ENCODE data around the gene OR51I2.

OR51I2 gene, protein sequence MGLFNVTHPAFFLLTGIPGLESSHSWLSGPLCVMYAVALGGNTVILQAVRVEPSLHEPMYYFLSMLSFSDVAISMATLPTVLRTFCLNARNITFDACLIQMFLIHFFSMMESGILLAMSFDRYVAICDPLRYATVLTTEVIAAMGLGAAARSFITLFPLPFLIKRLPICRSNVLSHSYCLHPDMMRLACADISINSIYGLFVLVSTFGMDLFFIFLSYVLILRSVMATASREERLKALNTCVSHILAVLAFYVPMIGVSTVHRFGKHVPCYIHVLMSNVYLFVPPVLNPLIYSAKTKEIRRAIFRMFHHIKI

DNA sequence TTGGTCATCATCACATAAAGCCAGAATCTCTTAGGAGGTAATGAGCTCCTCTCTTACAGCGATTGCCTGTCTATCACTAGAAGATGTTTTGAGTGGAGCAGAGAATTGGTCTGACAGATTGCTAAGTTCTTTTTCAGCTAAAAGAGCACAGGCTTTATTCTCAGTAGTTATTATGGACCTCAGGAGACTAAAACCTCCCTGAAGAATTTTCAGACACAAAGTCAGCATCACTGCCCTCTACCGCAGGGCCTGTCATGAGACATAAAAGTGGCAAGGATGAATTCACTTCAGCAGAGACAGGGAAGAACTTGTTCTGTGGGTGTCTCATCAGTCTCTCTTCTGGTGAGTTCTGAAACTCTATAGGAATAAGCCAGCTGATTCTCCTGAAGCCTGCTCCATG, at the start of gene OR51I2:
TSS of gene OR51I2 (plus strand) at position 301 of the 400 bp plus-strand sequence. CDS start 4,166 bp downstream, outside the sequence.
- DNase-seq = no peak

DNA sequence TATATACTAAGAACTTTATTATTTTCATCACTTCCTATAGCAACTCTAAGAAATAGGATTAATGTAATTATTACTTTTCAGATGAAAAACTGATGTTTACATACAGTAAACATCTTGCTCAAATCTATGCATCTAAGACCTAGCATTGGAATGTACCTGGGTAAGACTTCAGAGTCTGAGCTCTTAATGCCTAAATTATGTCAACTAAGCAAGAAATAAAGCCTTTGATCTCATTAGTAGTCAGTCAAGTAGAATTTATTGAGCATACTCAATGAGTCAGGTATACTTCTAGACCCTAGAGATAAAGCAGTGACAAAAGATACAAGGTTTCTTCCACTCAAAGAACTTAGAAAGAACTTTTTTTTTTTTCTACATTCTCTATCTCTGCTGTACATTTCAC, 44.0 kb upstream of the OR51I2 start:
- DNase-seq = no peak

DNA sequence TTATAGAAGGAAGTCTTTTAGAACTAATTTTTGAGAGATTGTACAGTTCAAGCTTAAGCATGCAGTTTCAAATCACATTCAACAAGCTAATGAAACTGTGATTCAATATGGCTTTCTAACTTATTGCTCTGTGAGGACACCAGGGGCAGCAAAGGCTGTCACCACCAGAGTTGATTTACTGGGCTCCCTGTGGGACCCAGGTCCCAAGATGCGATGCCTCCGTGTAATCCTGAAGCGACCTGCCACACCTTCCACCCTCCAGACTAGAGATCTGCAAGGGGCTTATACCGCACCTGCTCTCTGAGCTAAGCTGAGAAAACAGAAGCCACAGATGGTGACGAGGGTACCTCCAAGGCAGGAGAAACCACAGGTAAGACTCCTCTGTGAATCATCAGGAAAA, 28.1 kb upstream of the OR51I2 start:
- DNase-seq = no peak

DNA sequence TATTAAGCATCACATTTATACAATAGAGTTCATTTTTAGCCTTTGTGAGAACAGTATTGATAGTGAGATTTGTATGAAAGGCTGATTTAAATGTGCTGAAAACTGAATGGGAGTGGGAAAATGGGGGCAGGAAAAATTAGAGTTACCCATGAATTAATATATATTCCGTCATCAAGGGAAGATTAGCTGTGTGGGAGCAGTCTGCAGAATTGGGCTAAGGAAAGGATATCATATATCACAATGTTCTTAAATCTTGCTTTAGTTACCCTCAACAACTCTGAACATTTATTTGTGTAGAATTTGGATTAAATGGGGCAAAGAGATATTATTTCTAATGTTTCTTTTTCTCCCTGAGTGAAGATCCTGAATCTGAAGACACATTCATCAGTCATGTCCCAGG, 27.3 kb upstream of the OR51I2 start, which contains the start of gene OR51Q1:
TSS of gene OR51Q1 (plus strand) at position 301 of the 400 bp plus-strand sequence. CDS start at position 391, 90 bp downstream.
- DNase-seq = no peak

DNA sequence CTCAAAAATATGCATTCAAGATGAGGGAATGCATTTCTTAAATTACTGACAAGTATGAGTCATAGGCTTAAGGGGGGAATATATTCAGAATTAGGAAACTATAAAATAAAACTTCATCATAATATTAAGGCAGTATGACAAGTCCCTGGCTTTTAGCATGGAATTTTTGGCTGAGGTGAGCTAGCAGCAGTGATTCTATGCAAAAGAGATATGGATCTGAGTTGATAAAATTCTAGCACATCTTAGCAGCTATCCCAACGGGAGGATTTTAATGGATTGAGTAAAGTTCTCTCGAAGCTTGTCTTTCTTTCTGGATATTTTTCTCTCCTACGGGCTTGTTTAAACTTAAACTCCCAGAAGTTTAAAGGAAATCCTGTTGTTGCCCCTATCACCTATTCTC, 26.0 kb upstream of the OR51I2 start:
- DNase-seq = no peak

DNA sequence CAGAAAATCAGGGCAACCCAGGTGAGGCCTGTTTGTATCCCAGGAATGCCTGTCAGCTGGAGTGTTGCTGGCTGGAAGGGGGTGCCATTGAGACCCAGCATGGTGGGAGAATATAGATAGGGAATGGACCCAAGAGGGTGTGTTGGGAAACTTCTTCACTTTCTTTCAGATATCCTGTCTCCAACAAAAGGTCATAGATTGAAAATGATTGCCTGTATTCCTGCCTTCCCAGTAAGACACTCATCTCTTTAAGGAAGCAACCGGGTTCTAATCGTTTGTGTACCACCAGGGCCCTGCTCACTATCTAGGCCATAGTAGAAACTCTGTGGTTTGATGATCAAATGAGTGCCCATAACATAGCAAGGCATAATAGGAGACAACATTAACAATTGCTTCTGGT, 7.7 kb upstream of the OR51I2 start, which contains the start of gene OR51I1:
TSS of gene OR51I1 (minus strand) at position 101 of the 400 bp plus-strand sequence. CDS start at position 101, 0 bp downstream.
- DNase-seq = no peak

DNA sequence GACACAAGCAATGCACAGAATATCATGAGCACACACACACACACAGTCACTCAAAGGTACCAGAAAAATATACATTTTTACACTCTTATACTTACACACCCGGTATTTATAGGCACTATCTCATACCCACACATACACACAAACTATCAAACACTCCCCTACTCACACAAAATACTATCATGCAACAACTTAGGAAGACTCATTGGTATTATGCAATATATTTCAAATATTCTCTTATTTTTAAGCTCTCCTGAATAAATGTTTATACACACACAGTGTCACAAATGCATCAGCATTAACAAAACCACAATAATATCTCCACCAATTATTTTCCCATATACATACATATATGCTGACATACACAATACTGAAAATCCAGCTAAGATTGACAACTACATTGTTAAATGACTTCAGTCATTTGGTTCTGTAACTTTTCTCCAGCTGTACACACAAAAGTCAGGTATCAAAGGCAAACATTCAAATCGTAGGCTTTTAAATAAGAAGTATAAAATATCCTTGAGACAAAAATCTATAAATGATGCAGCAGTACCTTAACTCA, 5.2 kb upstream of the OR51I2 start:
- no peak for DNase-seq

DNA sequence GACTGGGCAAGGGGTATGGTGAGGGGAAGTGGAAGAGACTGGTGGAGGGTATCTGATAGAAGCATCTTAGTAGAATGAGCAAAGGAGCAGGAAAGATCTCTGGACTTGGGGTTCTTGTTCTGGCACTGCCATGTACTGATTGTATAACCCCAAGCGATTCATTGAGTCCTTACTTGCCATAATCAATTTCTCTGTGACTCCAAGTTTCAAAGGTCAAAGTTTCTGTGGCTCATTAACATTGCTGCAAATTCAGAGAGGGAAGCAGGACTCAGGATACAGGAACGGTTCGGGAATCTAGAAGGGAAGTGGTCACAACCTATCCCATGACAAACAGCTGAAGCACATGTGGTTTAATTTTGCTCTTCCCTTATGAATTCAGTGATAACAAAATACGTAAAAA, 309 bp downstream of the OR51I2 start:
- no peak for DNase-seq

DNA sequence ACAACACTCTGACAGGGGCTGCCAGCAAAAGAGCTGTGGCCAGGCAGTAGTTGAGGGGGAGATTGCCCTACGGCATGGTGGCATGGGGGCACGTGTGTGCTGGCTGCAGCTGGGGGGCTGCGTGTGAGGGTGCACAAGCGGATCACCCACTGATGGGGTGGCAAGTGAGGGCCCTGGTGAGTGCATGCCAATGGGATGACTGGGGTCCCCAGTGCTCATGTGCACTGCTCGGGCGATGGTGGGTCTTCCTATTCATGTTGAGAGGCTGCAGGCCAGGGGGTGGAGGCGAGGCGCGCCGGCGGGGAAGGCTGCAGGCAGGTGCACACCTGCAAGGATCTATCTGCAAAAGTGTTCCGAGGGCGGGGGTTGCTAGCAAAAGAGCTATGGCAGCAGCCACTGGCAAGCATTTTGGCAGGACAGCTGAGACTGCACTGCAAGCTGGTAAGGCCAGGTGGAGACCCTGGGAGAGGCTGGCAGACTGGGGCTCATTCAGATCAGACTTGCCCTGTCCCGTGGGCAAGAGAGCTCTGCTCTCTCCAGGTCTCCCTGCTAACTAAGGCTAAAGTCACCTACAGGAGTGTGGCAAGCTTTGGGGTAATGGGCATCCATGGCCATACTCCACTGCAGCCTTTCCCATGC, 12.0 kb downstream of the OR51I2 start:
- DNase-seq = no peak

DNA sequence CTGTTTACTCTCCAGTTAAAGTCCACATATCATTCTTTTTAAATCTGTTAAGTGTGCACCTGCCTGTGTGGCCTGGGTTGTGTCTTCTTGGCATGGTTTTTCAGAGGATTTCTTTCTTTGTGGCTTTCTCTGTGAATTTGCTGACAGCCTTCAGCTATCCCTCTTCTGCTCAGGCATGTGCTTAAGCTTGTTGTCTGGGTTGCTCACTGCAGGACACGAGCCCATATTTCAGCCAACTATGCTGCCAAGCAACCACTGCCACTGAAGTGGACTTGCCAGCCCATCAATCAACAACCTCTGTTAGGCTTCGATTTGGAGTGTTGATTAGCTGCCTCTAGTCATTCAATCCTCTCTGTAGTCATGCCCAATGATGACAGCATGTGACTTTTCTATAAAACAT, 18.4 kb downstream of the OR51I2 start:
- no peak for DNase-seq

DNA sequence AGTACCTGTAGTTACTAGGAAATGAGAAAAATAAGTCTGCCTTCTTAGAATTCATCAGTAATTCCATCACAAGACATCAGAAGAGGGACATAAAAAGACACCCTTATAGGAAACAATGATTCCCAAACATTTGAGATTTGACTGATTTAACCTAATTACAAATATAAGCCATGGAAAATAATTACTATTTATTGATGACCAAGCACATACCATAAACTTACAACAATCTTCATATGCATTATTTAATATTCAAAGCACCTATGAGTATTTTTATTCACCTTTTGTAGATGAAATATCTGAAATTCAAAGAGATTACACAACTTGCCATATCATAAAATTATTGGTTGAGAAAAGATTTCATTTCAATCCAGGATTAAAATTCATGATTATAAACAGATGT, 24.8 kb downstream of the OR51I2 start:
- no peak for DNase-seq

DNA sequence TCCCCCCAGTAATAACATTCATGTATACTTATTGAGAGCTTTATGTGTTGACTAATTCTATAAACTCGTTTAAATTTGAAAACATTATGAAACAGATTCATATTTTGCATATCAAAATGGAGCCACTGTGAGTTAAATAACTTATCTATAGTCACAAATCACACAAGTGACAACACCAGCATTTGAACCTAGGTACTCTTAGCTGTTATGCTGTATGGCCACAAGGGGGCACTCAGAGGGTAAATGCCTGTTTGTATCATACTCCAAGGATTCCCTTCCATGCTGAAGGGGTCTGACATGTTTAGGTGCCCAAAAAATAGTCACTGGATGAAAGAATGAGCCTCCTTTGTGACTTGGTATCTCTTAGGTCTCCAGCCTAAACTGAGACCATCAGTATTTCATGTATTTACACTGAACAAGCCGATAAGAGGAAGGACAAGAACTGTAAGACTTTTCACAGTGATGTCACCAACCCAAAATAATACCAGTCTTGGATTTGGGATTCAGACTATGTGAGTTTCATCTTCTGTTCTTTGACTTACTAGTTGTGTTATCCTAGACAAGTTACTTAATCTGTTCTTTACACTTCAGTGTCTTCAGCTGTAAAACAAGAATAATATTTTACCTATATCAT, 27.2 kb downstream of the OR51I2 start:
- no peak for DNase-seq

DNA sequence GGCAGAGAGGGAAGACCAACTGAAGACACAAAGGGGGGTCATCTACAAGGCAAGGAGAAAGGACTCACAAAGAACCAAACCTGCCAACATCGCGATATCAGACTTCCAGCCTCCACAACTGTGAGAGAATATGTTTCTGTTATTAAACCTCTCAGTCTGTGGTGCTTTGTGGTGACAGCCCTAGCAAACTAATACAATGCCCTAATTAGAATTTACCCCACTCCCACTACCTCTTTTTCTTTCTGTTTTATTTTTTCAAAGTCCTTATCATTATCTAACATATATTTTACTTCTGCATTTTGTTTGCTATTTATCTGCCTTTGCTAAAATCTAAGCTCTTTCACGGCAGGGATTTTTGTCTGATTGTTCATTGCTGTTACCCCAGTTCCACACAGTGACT, 36.9 kb downstream of the OR51I2 start:
- no peak for DNase-seq

DNA sequence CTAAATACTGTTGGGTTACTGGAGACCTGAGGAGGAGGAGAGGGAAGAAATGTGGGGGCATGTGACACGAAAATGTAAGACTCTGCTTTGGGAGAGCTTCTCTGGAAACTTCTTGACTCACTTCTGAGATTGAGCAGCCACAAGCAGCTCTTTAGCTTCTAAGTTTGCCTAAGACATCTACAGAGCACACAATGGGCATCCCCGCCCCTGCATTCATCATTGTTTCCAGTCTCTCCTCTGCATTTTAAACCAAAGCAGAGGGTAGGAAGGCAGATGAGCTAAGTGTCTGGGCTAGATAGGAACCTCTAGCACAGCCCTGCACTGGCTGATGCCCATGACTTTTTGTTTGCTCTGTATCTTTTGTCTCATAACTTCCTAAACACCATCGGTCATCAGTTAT, 37.3 kb downstream of the OR51I2 start:
- no peak for DNase-seq

DNA sequence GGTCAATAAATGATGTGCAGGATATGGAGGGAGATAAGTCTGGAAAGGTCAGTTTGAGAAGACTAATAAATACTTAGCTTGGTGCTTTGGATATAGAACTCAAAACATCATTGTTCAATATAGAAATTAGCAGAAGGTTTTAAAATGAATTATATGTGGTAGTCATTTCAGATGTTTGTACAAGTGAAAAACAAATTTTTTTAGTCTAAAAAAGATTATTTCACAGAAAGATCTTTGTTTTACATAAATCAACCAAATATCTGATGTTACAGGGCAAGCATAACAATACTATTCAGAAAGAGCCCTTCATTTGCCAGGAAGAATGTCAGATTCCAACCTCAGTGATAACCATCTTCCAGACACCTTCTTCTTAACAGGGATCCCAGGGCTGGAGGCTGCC, 39.3 kb downstream of the OR51I2 start, which contains the start of gene OR52D1:
TSS of gene OR52D1 (plus strand) at position 301 of the 400 bp plus-strand sequence. CDS start at position 323, 22 bp downstream.
- no peak for DNase-seq

DNA sequence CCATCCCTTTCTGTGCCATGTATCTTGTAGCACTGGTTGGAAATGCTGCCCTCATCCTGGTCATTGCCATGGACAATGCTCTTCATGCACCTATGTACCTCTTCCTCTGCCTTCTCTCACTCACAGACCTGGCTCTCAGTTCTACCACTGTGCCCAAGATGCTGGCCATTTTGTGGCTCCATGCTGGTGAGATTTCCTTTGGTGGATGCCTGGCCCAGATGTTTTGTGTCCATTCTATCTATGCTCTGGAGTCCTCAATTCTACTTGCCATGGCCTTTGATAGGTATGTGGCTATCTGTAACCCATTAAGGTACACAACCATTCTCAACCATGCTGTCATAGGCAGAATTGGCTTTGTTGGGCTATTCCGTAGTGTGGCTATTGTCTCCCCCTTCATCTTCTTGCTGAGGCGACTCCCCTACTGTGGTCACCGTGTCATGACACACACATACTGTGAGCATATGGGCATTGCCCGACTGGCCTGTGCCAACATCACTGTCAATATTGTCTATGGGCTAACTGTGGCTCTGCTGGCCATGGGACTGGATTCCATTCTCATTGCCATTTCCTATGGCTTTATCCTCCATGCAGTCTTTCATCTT, 39.8 kb downstream of the OR51I2 start:
- DNase-seq = no peak

DNA sequence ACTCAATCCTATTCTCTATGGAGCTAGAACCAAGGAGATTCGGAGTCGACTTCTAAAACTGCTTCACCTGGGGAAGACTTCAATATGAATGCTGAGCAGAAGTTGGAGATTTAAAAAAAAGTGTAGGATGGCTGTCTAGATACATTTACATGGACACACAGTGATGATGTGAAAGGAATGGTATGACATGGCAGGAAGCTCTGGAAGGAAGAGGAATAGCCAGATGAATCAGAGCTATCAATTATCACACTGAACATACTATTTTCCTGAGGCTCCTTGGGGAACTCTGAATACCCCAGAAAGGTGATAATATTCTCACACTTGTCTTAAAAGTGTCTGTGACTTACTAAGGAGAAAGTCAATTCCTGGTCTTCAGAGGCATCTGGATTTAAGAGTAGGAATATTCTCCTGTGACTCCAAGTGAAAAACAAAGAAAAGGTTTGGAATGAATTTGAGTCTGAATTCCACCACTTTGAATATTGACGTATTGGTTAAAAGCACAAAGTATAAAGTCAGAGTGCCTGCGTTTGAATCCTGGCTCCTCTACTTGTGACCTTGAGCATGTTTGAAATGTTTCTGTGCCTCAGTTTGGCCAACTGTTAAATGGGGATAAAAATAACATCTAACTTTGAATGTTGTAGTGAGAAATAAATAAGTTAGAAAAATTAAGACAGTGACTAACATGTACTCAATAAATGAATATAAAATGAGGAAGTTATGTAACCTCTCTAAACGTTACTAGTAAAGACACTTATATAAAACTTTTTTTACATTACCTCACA, 40.6 kb downstream of the OR51I2 start:
- no peak for DNase-seq

DNA sequence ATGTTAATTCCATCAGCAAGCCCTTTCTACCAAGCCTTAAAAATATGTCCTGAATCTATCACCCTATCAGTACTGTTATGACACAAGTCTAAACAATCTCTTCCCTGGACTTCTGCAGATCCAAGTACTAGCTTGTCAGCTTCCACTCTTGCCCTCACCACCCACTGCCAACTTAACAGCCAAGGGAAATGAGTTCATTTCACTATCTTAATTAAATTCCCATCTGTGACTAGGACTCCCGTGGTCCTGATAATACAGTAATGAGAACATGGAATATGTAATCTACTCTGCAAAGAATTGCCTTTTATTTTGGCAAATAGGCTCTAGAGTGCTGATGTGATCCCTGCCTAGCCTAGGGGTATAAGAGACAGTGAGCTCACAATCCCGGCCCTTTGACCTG, 50.5 kb downstream of the OR51I2 start:
- DNase-seq = no peak

DNA sequence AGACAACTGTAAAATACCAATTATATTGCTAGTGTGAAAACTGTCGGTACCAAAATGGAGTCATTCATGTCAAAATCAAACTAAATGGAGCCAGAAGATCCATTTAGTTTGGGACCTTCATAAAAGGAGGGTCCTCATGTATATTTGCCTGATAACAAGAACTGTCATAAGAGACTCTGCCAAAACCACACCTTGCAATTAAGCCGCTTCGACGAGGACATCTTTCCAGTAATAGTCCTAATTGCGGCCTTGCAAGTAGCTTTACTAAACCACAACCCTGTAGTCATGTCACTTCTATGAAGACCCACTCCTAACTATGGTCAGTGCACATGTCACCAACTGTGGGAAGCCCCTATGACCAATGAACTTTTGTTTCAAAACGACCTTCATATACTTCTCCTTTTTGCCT, 51.3 kb downstream of the OR51I2 start:
- DNase-seq = no peak

DNA sequence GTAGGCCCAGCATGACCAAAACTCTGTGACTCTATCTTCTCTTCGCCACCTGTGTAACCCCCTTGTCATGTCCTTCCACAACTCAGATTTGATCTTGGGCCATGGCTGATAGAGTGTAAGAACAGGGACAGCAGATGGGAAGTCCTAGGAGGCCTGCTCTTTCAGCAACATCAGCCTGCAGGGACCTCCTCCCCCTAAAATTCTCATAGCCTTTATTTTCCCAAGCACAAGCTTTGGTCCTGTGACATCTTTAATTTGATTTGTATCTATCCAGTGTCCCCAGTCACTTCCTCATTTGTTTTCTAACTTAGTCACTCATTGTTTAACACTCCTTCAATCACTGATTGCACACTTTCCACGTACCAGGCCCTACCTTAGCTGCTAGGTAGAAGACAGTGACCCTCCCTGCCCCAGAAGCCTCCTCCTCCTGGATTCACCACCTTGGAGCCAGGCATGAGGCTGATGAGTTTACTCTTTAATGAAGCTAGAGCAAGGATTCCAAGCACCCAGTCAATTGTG, 55.3 kb downstream of the OR51I2 start:
- DNase-seq = no peak

DNA sequence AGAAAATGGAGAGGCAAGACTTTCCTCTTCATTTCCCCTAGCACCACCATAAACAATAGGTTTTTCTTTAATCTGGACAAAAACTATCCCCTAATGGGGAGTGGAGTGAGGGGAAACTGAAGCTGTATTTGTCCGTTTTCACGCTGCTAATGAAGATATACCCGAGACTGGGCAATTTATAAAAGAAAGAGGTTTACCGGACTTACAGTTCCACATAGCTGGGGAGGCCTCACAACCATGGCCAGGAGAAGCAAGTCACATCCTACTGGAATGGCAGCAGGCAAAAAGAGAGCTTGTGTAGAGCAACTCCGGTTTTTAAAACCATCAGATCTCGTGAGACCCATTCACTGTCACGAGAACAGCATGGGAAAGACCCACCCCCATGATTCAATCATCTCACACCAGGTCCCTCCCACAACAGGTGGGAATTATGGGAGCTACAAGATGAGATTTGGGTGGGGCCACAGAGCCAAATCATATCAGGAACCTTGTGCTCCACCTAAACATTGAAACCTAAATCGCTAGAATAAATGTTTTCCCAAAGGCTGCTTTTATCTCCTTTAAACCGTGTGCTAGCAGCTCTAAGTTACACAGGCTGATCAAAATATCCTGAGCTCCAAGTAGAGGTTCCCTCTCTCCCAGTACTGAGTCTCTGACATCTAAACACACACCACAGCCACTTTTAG, 56.4 kb downstream of the OR51I2 start:
- no peak for DNase-seq
